Measurements from ENCODE around the gene SENP6. TPM values are rescaled to one million over a fixed set of nuclear protein-coding genes. Genes with fewer than 3 reads are reported as not detected.

The SENP6 gene
- total and polyA plus RNA-seq, 9 of the 15 experiments (the other 6 are each of a cell fraction or from before 2014, with no cell fraction given) = 11.1 to 79.4 (median 46.8) TPM

GRCh38 chr6:75656479-75656878 lies 54.8 kb downstream of the SENP6 start:
- no peaks in the 10 kb centered on the region for H3K27me3 ChIP-seq (ENCODE audit: control insufficient read depth in 2 of 2, insufficient read depth in 2 of 2, low read length in 2 of 2)
- no peaks in the 10 kb centered on the region for H3K9me1 ChIP-seq (ENCODE audit: control insufficient read depth, insufficient read depth, low read length)
- DNase-seq (ENCODE audit: extremely low read depth in 1 of 4, low spot score in 3 of 4) = no peak
- no TSS peak for BruUV-seq (replicated peaks)
- ChIA-PET POLR2A (interaction anchor here (1.1 kb wide), 1 partner anchor 8 kb away, joined by 3 read pairs; no protein-coding TSS in a partner anchor), CTCF (ENCODE audit: low intra/inter-chr PET ratio) (no interaction called here)
- no peak overlapping the region for H3K27ac ChIP-seq (ENCODE audit: extremely low read depth, low read depth, low read length)
- no peaks in the 10 kb centered on the region for H3K4me1 ChIP-seq (replicated peaks in 1 of 2; ENCODE audit: control insufficient read depth in 2 of 2, insufficient read depth in 2 of 2, low read length in 2 of 2)
- H3K4me3 ChIP-seq = no peak overlapping the region
- H3K9me3 ChIP-seq (replicated peaks; ENCODE audit: control insufficient read depth, insufficient read depth, low read depth, low read length) = no peaks in the 10 kb centered on the region
- H2AFZ ChIP-seq (ENCODE audit: low read depth, low read length) = no peak overlapping the region
- H3K9ac ChIP-seq (ENCODE audit: insufficient read depth in 1 of 2, low read depth in 2 of 2, low read length in 2 of 2) = no peak overlapping the region
- no peak for FAIRE-seq
- H3K36me3 ChIP-seq (ENCODE audit: control insufficient read depth, insufficient read depth, low read length) = peaks cover 56% of the 10 kb centered on the region
- no peak for ATAC-seq
- intact Hi-C loops (cut with micrococcal nuclease) (no loop called here), in situ Hi-C loops (cut with MboI) (no loop called here)
- H4K20me1 ChIP-seq (replicated peaks; ENCODE audit: control insufficient read depth, insufficient read depth, low read length) = no peaks in the 10 kb centered on the region
- H3K4me2 ChIP-seq (ENCODE audit: insufficient read depth, low read length) = no peak overlapping the region
- H3K79me2 ChIP-seq (ENCODE audit: control insufficient read depth, insufficient read depth, low read length) = no peaks in the 10 kb centered on the region
- TF ChIP-seq KAT8 (IDR thresholded peaks at IDR 0.05; ENCODE audit: low read depth) = no peak
- no peak for TF ChIP-seq SIN3A (IDR thresholded peaks at IDR 0.05; ENCODE audit: borderline replicate concordance in 2 of 2, control insufficient read depth in 1 of 2, low read depth in 2 of 2, low read length in 2 of 2)
- no peak for TF ChIP-seq CCAR2 (IDR thresholded peaks at IDR 0.05; ENCODE audit: low read depth, low read length)
- no peak for TF ChIP-seq TCFL5 (CRISPR knock-in tag; conservative IDR thresholded peaks at IDR 0.05)

- ATAC-seq (no peak), FAIRE-seq (no peak), DNase-seq (ENCODE audit: extremely low read depth in 1 of 4, low spot score in 3 of 4) (no peak)
- Histone ChIP-seq H3K79me2 (ENCODE audit: control insufficient read depth, insufficient read depth, low read length) (no peaks in the 10 kb centered on the region), H3K27me3 (ENCODE audit: control insufficient read depth in 2 of 2, insufficient read depth in 2 of 2, low read length in 2 of 2) (no peaks in the 10 kb centered on the region), H3K9ac (ENCODE audit: insufficient read depth in 1 of 2, low read depth in 2 of 2, low read length in 2 of 2) (no peak overlapping the region), H3K4me1 (replicated peaks in 1 of 2; ENCODE audit: control insufficient read depth in 2 of 2, insufficient read depth in 2 of 2, low read length in 2 of 2) (no peaks in the 10 kb centered on the region), H2AFZ (ENCODE audit: low read depth, low read length) (no peak overlapping the region), H4K20me1 (replicated peaks; ENCODE audit: control insufficient read depth, insufficient read depth, low read length) (no peaks in the 10 kb centered on the region), H3K9me3 (replicated peaks; ENCODE audit: control insufficient read depth, insufficient read depth, low read depth, low read length) (no peaks in the 10 kb centered on the region), H3K36me3 (ENCODE audit: control insufficient read depth, insufficient read depth, low read length) (peaks cover 55% of the 10 kb centered on the region), H3K27ac (ENCODE audit: extremely low read depth, low read depth, low read length) (no peak overlapping the region), H3K4me2 (ENCODE audit: insufficient read depth, low read length) (no peak overlapping the region), H3K9me1 (ENCODE audit: control insufficient read depth, insufficient read depth, low read length) (no peaks in the 10 kb centered on the region), H3K4me3 (no peak overlapping the region)
- 91% methylated on average over 3 of the region's 3 CpGs for WGBS (ENCODE audit: insufficient coverage, low coverage, missing lambda C conversion rate)
- ChIA-PET CTCF (ENCODE audit: low intra/inter-chr PET ratio) (no interaction called here), POLR2A (interaction anchor here (1.1 kb wide), 1 partner anchor 10 kb away, joined by 4 read pairs; no protein-coding TSS in a partner anchor)
- in situ Hi-C loops (cut with MboI) = no loop called here
- no TSS peak for BruUV-seq (replicated peaks)
- intact Hi-C loops (cut with micrococcal nuclease) = no loop called here
- TF ChIP-seq ZBTB9 (CRISPR knock-in tag; IDR thresholded peaks at IDR 0.05) = no peak
- no peak for TF ChIP-seq MXD1 (CRISPR knock-in tag; IDR thresholded peaks at IDR 0.05; ENCODE audit: borderline replicate concordance, poor library complexity, severe bottlenecking)
- TF ChIP-seq NRF1 (conservative IDR thresholded peaks at IDR 0.05 in 1 of 2, IDR thresholded peaks at IDR 0.05 in 1 of 2) = no peak
- TF ChIP-seq POLR2AphosphoS2 (IDR thresholded peaks at IDR 0.05; ENCODE audit: low read length) = no peak
- TF ChIP-seq RNF219 (CRISPR knock-in tag; IDR thresholded peaks at IDR 0.05) = no peak
- no peak for TF ChIP-seq XRCC5 (IDR thresholded peaks at IDR 0.05; ENCODE audit: low read depth, low read length)
- no peak for TF ChIP-seq CBX8 (IDR thresholded peaks at IDR 0.05; ENCODE audit: borderline replicate concordance, extremely low read depth, low read depth, low read length, poor library complexity, severe bottlenecking)
- no peak for TF ChIP-seq TAF7 (tag; IDR thresholded peaks at IDR 0.05)
These were observed 55.6 kb downstream of the SENP6 start for GRCh38 chr6:75657327-75657726.

Data from K562 (cell line).